ENCODE measurements around the gene POLR1A. TPM values are rescaled to one million over a fixed set of nuclear protein-coding genes. Genes with fewer than 3 reads are reported as not detected.
A peak's percentile ranks its signal among the peaks of the same experiment; 100 is the strongest.

Gene POLR1A
- total and polyA plus RNA-seq, 8 donors: 3.9 to 19.0 (median 12.2) TPM

DNA sequence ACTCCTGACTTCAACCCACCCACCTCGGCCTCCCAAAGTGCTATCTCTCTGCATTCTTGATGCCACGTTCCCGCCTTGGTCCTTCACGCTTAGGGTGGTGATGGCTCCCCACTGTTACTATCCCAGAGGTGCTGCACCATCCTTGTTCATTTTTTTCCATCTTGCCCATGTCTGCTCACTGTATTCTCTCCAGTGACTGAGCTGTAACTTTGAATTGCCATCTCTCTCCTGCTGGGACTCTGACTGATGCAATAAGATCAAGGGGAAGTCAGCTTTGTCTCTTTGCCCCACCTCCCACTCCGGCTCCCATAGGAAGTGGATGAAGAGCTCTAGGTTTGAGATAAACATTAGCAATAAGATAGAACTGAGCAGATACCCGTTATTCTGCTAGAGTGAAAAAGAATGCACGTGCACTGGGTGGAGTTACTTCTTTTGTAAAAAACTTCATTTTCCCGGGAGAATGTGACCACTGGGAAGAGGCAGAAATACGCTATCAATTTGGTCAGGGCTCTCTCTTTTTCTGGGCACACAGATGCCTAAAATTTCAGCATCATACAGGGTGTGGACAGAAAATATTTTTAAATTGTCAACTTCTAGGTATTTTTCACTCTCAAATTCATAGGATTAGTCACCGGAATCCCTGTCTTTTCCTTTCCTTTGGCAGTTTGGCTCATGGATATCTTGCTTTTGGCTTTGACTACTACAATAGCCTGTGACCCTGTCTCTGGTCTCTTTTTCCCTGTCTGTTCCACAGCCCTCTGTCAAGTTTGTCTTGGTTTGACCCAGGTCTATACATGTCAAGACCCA lies 105.4 kb downstream of the POLR1A start:
- Histone ChIP-seq H3K4me3 (no peak overlapping the region), H3K4me1 (peaks cover 0 to 14% (median 0%) of the 10 kb centered on the region in 3 donors), H3K27ac (peak overlapping the region in 1 of 4 donors; percentile 60), H3K27me3 (no peaks in the 10 kb centered on the region), H3K9me3 (no peaks in the 10 kb centered on the region), H3K36me3 (no peaks in the 10 kb centered on the region)
- WGBS, 2 donors: 83 to 90% methylated on average over 10 of the region's 10 CpGs
- peak in 1 of 4 donors; percentile 19 for ATAC-seq
- FAIRE-seq: no peak
- no peak for DNase-seq
- intact Hi-C loops (cut with DNase I): no loop called here
- TF ChIP-seq, protein P1, sequence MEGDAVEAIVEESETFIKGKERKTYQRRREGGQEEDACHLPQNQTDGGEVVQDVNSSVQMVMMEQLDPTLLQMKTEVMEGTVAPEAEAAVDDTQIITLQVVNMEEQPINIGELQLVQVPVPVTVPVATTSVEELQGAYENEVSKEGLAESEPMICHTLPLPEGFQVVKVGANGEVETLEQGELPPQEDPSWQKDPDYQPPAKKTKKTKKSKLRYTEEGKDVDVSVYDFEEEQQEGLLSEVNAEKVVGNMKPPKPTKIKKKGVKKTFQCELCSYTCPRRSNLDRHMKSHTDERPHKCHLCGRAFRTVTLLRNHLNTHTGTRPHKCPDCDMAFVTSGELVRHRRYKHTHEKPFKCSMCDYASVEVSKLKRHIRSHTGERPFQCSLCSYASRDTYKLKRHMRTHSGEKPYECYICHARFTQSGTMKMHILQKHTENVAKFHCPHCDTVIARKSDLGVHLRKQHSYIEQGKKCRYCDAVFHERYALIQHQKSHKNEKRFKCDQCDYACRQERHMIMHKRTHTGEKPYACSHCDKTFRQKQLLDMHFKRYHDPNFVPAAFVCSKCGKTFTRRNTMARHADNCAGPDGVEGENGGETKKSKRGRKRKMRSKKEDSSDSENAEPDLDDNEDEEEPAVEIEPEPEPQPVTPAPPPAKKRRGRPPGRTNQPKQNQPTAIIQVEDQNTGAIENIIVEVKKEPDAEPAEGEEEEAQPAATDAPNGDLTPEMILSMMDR (IDR thresholded peaks at IDR 0.05): no peak

DNA sequence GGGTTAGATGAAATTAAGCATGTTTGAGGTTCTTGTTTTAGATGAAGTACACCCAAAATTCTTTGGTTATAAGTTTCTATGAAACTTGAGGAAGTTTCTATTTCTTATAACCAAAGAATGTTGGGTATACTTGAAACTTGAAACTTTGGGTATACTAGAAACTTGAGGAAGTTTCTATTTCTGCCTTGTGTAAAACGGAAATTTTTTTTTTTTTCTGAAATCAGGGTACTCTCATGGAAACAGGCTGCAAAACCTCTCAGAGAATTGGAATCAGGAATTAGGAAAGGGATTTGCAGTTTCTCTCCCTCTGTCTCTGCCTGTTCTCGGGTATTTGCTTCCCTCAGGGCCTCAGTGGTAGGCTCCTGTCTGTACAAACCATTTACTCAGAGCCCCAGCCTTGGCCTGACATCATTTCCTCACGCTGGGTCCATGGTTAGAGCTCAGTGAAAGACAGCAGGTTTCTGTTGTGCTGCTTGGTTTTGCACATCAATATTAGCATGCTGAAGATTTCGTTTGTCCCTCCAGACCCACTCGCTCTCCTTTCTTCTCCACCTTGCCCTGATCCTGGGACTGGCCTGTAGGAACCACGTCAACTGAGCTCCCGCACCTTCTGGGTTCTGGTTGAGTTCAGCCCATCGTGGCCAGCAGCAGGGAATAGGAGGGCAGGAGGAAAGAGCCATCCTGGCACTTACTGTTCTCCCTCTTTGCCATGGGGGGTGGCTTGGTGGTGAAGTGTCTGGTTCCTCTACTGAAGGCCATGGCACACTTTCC lies 106.4 kb downstream of the POLR1A start:
- FAIRE-seq (no peak), ATAC-seq (peak in 3 of 4 donors; percentile 30 to 55 (median 48)), DNase-seq (no peak)
- Histone ChIP-seq H3K27me3 (no peaks in the 10 kb centered on the region), H3K9me3 (no peaks in the 10 kb centered on the region), H3K4me3 (no peak overlapping the region), H3K4me1 (peaks cover 0 to 17% (median 0%) of the 10 kb centered on the region in 3 donors), H3K27ac (peak overlapping the region in 3 of 4 donors; percentile 24 to 60 (median 50)), H3K36me3 (no peaks in the 10 kb centered on the region)
- intact Hi-C loops (cut with DNase I): no loop called here
- WGBS, 2 donors: 81 to 86% methylated on average over 8 of the region's 8 CpGs
- TF ChIP-seq, protein P1 (IDR thresholded peaks at IDR 0.05): no peak

DNA sequence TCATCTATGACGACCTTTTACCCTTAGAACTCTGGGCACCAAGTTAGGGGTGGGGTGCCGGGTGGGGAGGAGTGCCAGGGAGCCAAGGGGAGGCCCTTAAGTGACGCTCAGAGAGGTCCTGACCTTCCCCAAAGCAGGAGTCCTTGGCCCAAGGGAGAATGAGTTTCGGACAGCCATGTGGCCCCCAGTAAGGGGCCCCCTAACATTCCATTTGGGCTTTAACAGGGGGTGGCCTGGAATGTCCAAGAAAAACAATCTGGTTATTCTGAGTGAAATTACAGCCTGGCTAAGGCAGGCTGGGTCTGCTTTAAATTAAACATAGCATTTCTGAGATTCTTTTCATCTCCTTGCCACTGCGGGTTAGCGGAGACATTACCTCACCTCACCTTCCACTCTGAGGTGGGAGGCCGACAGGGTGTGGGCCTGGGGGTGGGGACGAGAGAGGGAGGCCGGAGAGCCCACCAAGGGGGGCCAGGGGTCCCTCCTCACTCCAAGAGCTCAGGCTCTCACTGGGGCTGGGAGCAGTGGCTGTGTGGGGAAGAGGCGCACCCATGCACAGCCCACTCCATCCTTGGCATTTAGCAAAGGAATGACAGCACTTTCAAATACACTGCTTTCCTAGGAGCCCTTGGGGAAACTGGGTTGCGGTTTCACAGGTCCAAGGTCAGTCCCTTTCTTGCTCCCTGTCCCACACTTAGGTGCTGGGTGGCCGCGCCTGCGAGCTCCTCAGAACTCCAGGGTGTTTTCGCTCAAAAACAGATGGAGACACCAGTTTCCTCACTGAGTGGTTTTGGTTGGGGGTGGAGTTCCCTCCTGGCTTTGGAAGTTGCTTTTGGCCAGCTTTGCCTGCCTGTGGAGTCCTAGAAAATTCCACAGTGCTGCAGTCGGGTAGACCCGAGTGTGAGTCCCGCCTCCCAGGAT lies 107.4 kb downstream of the POLR1A start:
- peak in 2 of 4 donors; percentile 25 to 40 for ATAC-seq
- H3K4me1 ChIP-seq: peaks cover 0 to 23% (median 5%) of the 10 kb centered on the region in 3 donors
- FAIRE-seq: no peak
- H3K4me3 ChIP-seq: no peak overlapping the region
- H3K9me3 ChIP-seq: no peaks in the 10 kb centered on the region
- intact Hi-C loops (cut with DNase I): no loop called here
- peak overlapping the region in 3 of 4 donors; percentile 24 to 60 (median 50) for H3K27ac ChIP-seq
- H3K27me3 ChIP-seq: no peaks in the 10 kb centered on the region
- 76 to 78% methylated on average over 18 of the region's 18 CpGs for WGBS, 2 donors
- TF ChIP-seq, protein P1 (IDR thresholded peaks at IDR 0.05): no peak
- DNase-seq: no peak
- H3K36me3 ChIP-seq: no peaks in the 10 kb centered on the region

DNA sequence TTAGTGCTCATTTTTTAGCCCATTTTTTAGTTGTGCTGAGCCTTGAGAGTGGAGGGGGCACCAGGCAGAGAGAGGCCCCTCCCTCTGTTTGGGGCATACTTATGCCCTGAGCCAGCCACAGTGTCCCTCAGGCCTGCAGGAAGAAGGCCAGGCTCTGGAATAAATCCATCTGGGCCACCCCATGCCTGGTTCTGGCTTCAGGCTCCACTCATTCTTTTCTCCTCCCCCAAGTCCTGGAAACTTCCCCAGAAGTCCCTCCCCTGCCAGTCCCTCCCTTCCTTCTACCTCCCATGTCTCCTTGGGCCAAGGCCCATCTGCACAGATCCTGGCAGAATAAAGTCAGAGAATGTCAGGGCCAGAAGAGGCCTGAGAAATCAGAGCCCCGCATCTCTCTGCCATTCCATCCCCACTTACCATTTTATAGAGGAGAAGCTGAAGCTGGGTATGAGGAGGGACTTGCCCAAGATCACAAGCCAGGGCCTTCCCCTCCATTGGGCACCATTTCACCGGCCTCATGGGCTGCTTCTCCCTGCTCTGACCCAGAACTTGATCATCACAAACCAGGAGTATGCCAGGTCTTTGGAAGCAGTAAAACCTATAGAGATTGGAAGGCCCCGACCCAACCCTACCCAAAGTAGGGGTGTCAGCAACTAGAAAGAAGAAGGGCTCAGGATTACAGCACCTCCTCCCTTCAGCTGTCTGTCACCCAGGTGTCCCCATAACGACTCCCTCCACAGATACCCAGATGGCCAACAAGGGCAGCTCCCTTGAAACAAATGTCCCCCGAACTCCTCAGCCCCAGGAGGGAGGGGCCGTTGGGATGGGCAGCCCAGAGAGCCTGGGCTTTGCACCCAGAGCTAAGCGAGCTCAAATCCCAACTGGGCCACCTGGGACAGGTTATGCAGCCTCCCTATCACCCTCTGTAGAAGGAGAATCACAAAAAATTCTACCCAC lies 108.4 kb downstream of the POLR1A start:
- no peaks in the 10 kb centered on the region for H3K27me3 ChIP-seq
- WGBS, 2 donors: 86 to 92% methylated on average over 7 of the region's 7 CpGs
- DNase-seq (peak in 1 of 6 donors; percentile 37), ATAC-seq (peak in 2 of 4 donors; percentile 27 to 55), FAIRE-seq (no peak)
- H3K4me3 ChIP-seq: no peak overlapping the region
- H3K4me1 ChIP-seq: peaks cover 0 to 23% (median 5%) of the 10 kb centered on the region in 3 donors
- no peaks in the 10 kb centered on the region for H3K9me3 ChIP-seq
- peak overlapping the region in 1 of 4 donors; percentile 60 for H3K27ac ChIP-seq
- no peaks in the 10 kb centered on the region for H3K36me3 ChIP-seq
- TF ChIP-seq, protein P1 (IDR thresholded peaks at IDR 0.05): no peak
- intact Hi-C loops (cut with DNase I): no loop called here
